Peyer's patch (tissue), 4 donors: ENCODE measurements around the gene LMO7. TPM values are rescaled to one million over a fixed set of nuclear protein-coding genes. Genes with fewer than 3 reads are reported as not detected.

Experiments used
- DNase-seq, 3 donors: peaks; one replicate each; pipeline ENCODE4 v3.0.0-alpha.2; 2017 to 2019
- H3K27ac ChIP-seq, 4 donors: fragments of 200-600 bp; sonication (generic); one replicate each; pipeline ENCODE4 v1.5.1; 2016 to 2019
- H3K27me3 ChIP-seq, 2 donors: fragments of 200-600 bp; sonication (generic); one replicate each; pipeline ENCODE4 v1.5.1; 2019
- H3K36me3 ChIP-seq, 3 donors: fragments of 200-600 bp; sonication (generic); one replicate each; pipeline ENCODE4 v1.5.1; 2016 to 2019
- H3K4me1 ChIP-seq, 4 donors: fragments of 200-600 bp; sonication (generic); one replicate each; pipeline ENCODE4 v1.5.1; 2016 to 2019
- H3K4me3 ChIP-seq, 4 donors: fragments of 200-600 bp; sonication (generic); 1 replicate in 3 of 4; 2 replicates in 1 of 4; pipeline ENCODE4 v1.5.1; 2016 to 2019; ENCODE audit warnings: mild to moderate bottlenecking in 1 of 4
- H3K9me3 ChIP-seq, 4 donors: fragments of 200-600 bp; sonication (generic); one replicate each; pipeline ENCODE4 v1.5.1; 2016 to 2019; ENCODE audit warnings: mild to moderate bottlenecking in 1 of 4
- CTCF ChIP-seq, 6 experiments: fragments of 450-650 bp in 4 of 6; fragments of 200-600 bp in 2 of 6; sonication (generic) in 1 of 6; IDR thresholded peaks; one replicate each; pipeline ENCODE4 v1.5.1; 2017 to 2019; ENCODE audit warnings: antibody characterized with exemption in 6 of 6, mild to moderate bottlenecking in 3 of 6, moderate library complexity in 1 of 6
- POLR2A ChIP-seq, 2 donors: fragments of 450-650 bp; IDR thresholded peaks; one replicate each; pipeline ENCODE4 v1.5.1; 2017; ENCODE audit warnings: antibody characterized with exemption in 2 of 2, mild to moderate bottlenecking in 2 of 2, moderate library complexity in 2 of 2
- total RNA-seq, 4 donors: library from RNA; depleted of rRNA; stranded (reverse); fragments of >200 nt; gene quantifications; one replicate each; pipeline ENCODE4 v1.1.0, GENCODE V29; 2016

Gene LMO7
- total RNA-seq, 4 donors from 2014 or later, result 74.3 to 365 (median 327) TPM

- Histone ChIP-seq H3K4me1 (peaks cover 0 to 3% (median 0%) of the 10 kb centered on the region in 4 donors), H3K27ac (no peak overlapping the region), H3K27me3 (no peaks in the 10 kb centered on the region), H3K4me3 (no peak overlapping the region), H3K36me3 (no peaks in the 10 kb centered on the region), H3K9me3 (no peaks in the 10 kb centered on the region)
- DNase-seq, result no peak
- TF ChIP-seq POLR2A (IDR thresholded peaks at IDR 0.05) (no peak), CTCF (IDR thresholded peaks at IDR 0.05) (no peak)
These were observed 134.0 kb downstream of the LMO7 start for GRCh38 chr13:75770164-75770563.

GRCh38 chr13:75770592-75771011, 134.5 kb downstream of the LMO7 start:
- Histone ChIP-seq H3K36me3 (no peaks in the 10 kb centered on the region), H3K4me3 (no peak overlapping the region), H3K27me3 (no peaks in the 10 kb centered on the region), H3K27ac (peak overlapping the region in 1 of 4 donors; percentile 6), H3K4me1 (peaks cover 0 to 3% (median 0%) of the 10 kb centered on the region in 4 donors), H3K9me3 (no peaks in the 10 kb centered on the region)
- no peak for DNase-seq
- TF ChIP-seq POLR2A (IDR thresholded peaks at IDR 0.05), result no peak
- TF ChIP-seq CTCF (IDR thresholded peaks at IDR 0.05), result no peak

GRCh38 chr13:75771226-75771625, 135.1 kb downstream of the LMO7 start:
- Histone ChIP-seq H3K36me3 (no peaks in the 10 kb centered on the region), H3K9me3 (no peaks in the 10 kb centered on the region), H3K4me3 (no peak overlapping the region), H3K4me1 (peaks cover 0 to 3% (median 0%) of the 10 kb centered on the region in 4 donors), H3K27me3 (no peaks in the 10 kb centered on the region), H3K27ac (no peak overlapping the region)
- DNase-seq, result no peak
- TF ChIP-seq POLR2A (IDR thresholded peaks at IDR 0.05), result no peak
- TF ChIP-seq CTCF (IDR thresholded peaks at IDR 0.05), result no peak

- DNase-seq, result no peak
These were observed 135.7 kb downstream of the LMO7 start for GRCh38 chr13:75771818-75772217.

GRCh38 chr13:75774176-75774575, 138.0 kb downstream of the LMO7 start:
- no peak overlapping the region for H3K4me3 ChIP-seq
- peaks cover 0 to 3% (median 0%) of the 10 kb centered on the region in 4 donors for H3K4me1 ChIP-seq
- TF ChIP-seq CTCF (IDR thresholded peaks at IDR 0.05), result no peak
- TF ChIP-seq POLR2A (IDR thresholded peaks at IDR 0.05), result no peak
- DNase-seq, result no peak
- H3K36me3 ChIP-seq, result no peaks in the 10 kb centered on the region
- H3K9me3 ChIP-seq, result no peaks in the 10 kb centered on the region
- H3K27ac ChIP-seq, result no peak overlapping the region
- H3K27me3 ChIP-seq, result no peaks in the 10 kb centered on the region

More at GRCh38 chr13:75771818-75772217, 135.7 kb downstream of the LMO7 start:
- no peaks in the 10 kb centered on the region for H3K36me3 ChIP-seq
- no peaks in the 10 kb centered on the region for H3K9me3 ChIP-seq
- TF ChIP-seq POLR2A (IDR thresholded peaks at IDR 0.05), result no peak
- TF ChIP-seq CTCF (IDR thresholded peaks at IDR 0.05), result no peak
- no peak overlapping the region for H3K27ac ChIP-seq
- no peaks in the 10 kb centered on the region for H3K27me3 ChIP-seq
- H3K4me3 ChIP-seq, result no peak overlapping the region
- peaks cover 0 to 3% (median 0%) of the 10 kb centered on the region in 4 donors for H3K4me1 ChIP-seq

GRCh38 chr13:75776550-75776949, 140.4 kb downstream of the LMO7 start:
- no peak for DNase-seq
- Histone ChIP-seq H3K4me1 (peaks cover 0 to 3% (median 0%) of the 10 kb centered on the region in 4 donors), H3K9me3 (peaks cover 0 to 4% (median 0%) of the 10 kb centered on the region in 4 donors), H3K36me3 (no peaks in the 10 kb centered on the region), H3K4me3 (no peak overlapping the region), H3K27ac (no peak overlapping the region), H3K27me3 (no peaks in the 10 kb centered on the region)
- TF ChIP-seq POLR2A (IDR thresholded peaks at IDR 0.05) (no peak), CTCF (IDR thresholded peaks at IDR 0.05) (no peak)
